OCI-LY7 (cell line): ENCODE measurements around the gene HTT-AS.

ENCODE experiments used
- CTCF ChIP-seq: fragments of 200-600 bp; sonication (generic); conservative IDR thresholded peaks from 2 replicates; pipeline ENCODE4 v1.5.1; 2014; ENCODE audit warnings: mild to moderate bottlenecking, antibody characterized with exemption, low read length, moderate library complexity, mixed read lengths
- EZH2phosphoT487 ChIP-seq: fragments of 200-600 bp; sonication (generic); IDR thresholded peaks from 2 replicates; pipeline ENCODE4 v1.6.1; 2018; ENCODE audit warnings: low read depth, borderline replicate concordance, mild to moderate bottlenecking, mixed run types, antibody characterized with exemption, low read length, moderate library complexity, mixed read lengths

- TF ChIP-seq CTCF (no peak), EZH2phosphoT487 (no peak)
These were observed 12.9 kb upstream of the HTT-AS start for GRCh38 chr4:3087115-3087797.
